WTC11 (cell line): Measurements from ENCODE around the gene CCDC141. TPM values are rescaled to one million over a fixed set of nuclear protein-coding genes. Genes with fewer than 3 reads are reported as not detected.
"Not testable (repeated sequence)": the region's sequence is repeated elsewhere in the genome, so short reads cannot be mapped to it uniquely, and the experiment has no call there.

Experiments
- ATAC-seq: fragments of 200-7000 bp; cut with Tn5 transposase; 2 replicates; pipeline ENCODE4 v1.10.0; 2021; ENCODE audit warnings: mild to moderate bottlenecking, moderate library complexity
- CTCF ChIA-PET: fragments of 300-600 bp; sonication (Branson Sonifier 250); formaldehyde crosslinking; loops from one replicate; lab custom pipeline; 2021; ENCODE audit warnings: antibody characterized with exemption; lab: Charles Lee
- POLR2A ChIA-PET: fragments of 350-600 bp; sonication (Branson Sonifier 250); formaldehyde crosslinking; loops from one replicate; lab custom pipeline; 2021; ENCODE audit warnings: antibody characterized with exemption; lab: Charles Lee
- DNase-seq: peaks from one replicate; pipeline ENCODE4 v3.0.0; 2021; ENCODE audit warnings: low spot score
- H3K27ac Mint-ChIP-seq: 2 replicates; pipeline ENCODE4 v1.8.0; 2021; ENCODE audit warnings: mixed read lengths
- H3K27me3 Mint-ChIP-seq: 2 replicates; pipeline ENCODE4 v1.8.0; 2021; ENCODE audit warnings: low read depth, mild to moderate bottlenecking, moderate library complexity, mixed read lengths
- H3K36me3 Mint-ChIP-seq: 2 replicates; pipeline ENCODE4 v1.8.0; 2021; ENCODE audit warnings: mixed read lengths
- H3K4me1 Mint-ChIP-seq: 2 replicates; pipeline ENCODE4 v1.8.0; 2022; ENCODE audit warnings: mixed read lengths
- H3K4me3 Mint-ChIP-seq: 2 replicates; pipeline ENCODE4 v1.8.0; 2021; ENCODE audit warnings: mild to moderate bottlenecking, moderate library complexity, mixed read lengths
- H3K9me3 Mint-ChIP-seq: 2 replicates; pipeline ENCODE4 v1.8.0; 2021; ENCODE audit warnings: mixed read lengths
- CBFB ChIP-seq: sonication (generic); formaldehyde crosslinking; IDR thresholded peaks from 2 replicates; pipeline ENCODE4 v1.8.1; 2022; ENCODE audit warnings: mild to moderate bottlenecking, low read depth, missing genetic modification reagents
- EMX1 ChIP-seq: fragments of 250-450 bp; sonication (Bioruptor Pico); IDR thresholded peaks from 2 replicates; pipeline ENCODE4 v1.8.0; 2021; ENCODE audit warnings: mild to moderate bottlenecking
- FOXJ3 ChIP-seq: sonication (generic); formaldehyde crosslinking; IDR thresholded peaks from 2 replicates; pipeline ENCODE4 v1.9.0; 2021; ENCODE audit warnings: missing genetic modification reagents, mild to moderate bottlenecking, borderline replicate concordance
- FOXK1 ChIP-seq: sonication (generic); formaldehyde crosslinking; IDR thresholded peaks from 2 replicates; pipeline ENCODE4 v1.8.0; 2022; ENCODE audit warnings: mild to moderate bottlenecking, moderate library complexity, missing genetic modification reagents
- FOXP1 ChIP-seq: sonication (generic); formaldehyde crosslinking; IDR thresholded peaks from 2 replicates; pipeline ENCODE4 v1.8.0; 2022; ENCODE audit warnings: missing genetic modification reagents, mild to moderate bottlenecking, moderate library complexity, borderline replicate concordance
- FOXP4 ChIP-seq: sonication (generic); formaldehyde crosslinking; IDR thresholded peaks from 2 replicates; pipeline ENCODE4 v1.8.0; 2022; ENCODE audit warnings: mild to moderate bottlenecking, missing genetic modification reagents
- MYBL2 ChIP-seq: sonication (generic); formaldehyde crosslinking; IDR thresholded peaks from 2 replicates; pipeline ENCODE4 v1.8.1; 2023; ENCODE audit warnings: mild to moderate bottlenecking, moderate library complexity, missing genetic modification reagents
- RORB ChIP-seq: fragments of 250-450 bp; sonication (Bioruptor Pico); IDR thresholded peaks from 2 replicates; pipeline ENCODE4 v1.9.0; 2021; ENCODE audit warnings: mild to moderate bottlenecking
- SP1 ChIP-seq: sonication (generic); formaldehyde crosslinking; conservative IDR thresholded peaks from 2 replicates; pipeline ENCODE4 v1.8.1; 2022; ENCODE audit warnings: missing genetic modification reagents
- STAT6 ChIP-seq: sonication (generic); formaldehyde crosslinking; conservative IDR thresholded peaks from 2 replicates; pipeline ENCODE4 v1.8.1; 2023; ENCODE audit warnings: mild to moderate bottlenecking, low read depth, missing genetic modification reagents, moderate library complexity
- USF2 ChIP-seq: sonication (generic); formaldehyde crosslinking; IDR thresholded peaks from 2 replicates; pipeline ENCODE4 v1.8.1; 2023; ENCODE audit warnings: mild to moderate bottlenecking, missing genetic modification reagents, moderate library complexity
- ZNF219 ChIP-seq: sonication (generic); formaldehyde crosslinking; IDR thresholded peaks from 2 replicates; pipeline ENCODE4 v1.8.0; 2023; ENCODE audit warnings: missing genetic modification reagents, mild to moderate bottlenecking, borderline replicate concordance
- total RNA-seq: library from RNA; stranded (reverse); gene quantifications from 3 replicates; pipeline ENCODE4 v1.2.3, GENCODE V29; 2021
- TF ChIP-seq, protein P1 (sequence below): sonication (generic); formaldehyde crosslinking; IDR thresholded peaks from 2 replicates; pipeline ENCODE4 v1.8.1; 2022; ENCODE audit warnings: mild to moderate bottlenecking, missing genetic modification reagents, moderate library complexity, borderline replicate concordance
- TF ChIP-seq, protein P2 (sequence below): sonication (generic); formaldehyde crosslinking; IDR thresholded peaks from 2 replicates; pipeline ENCODE4 v1.8.0; 2022; ENCODE audit warnings: mild to moderate bottlenecking, missing genetic modification reagents
- TF ChIP-seq, protein P3 (sequence below): sonication (generic); formaldehyde crosslinking; IDR thresholded peaks from 2 replicates; pipeline ENCODE4 v1.8.1; 2022; ENCODE audit warnings: missing genetic modification reagents, borderline replicate concordance
- TF ChIP-seq, protein P4 (sequence below): sonication (generic); formaldehyde crosslinking; IDR thresholded peaks from 2 replicates; pipeline ENCODE4 v1.8.0; 2022; ENCODE audit warnings: missing genetic modification reagents
- TF ChIP-seq, protein P5 (sequence below): sonication (generic); formaldehyde crosslinking; conservative IDR thresholded peaks from 2 replicates; pipeline ENCODE4 v1.8.1; 2022; ENCODE audit warnings: mild to moderate bottlenecking, missing genetic modification reagents

CCDC141 gene
- total RNA-seq, 1 experiment from 2014 or later = 8.5 TPM

GRCh38 chr2:179019260-179019659, 30.7 kb downstream of the CCDC141 start:
- no peak overlapping the region for H3K4me3 Mint-ChIP-seq
- POLR2A ChIA-PET = no interaction called here

DNA sequence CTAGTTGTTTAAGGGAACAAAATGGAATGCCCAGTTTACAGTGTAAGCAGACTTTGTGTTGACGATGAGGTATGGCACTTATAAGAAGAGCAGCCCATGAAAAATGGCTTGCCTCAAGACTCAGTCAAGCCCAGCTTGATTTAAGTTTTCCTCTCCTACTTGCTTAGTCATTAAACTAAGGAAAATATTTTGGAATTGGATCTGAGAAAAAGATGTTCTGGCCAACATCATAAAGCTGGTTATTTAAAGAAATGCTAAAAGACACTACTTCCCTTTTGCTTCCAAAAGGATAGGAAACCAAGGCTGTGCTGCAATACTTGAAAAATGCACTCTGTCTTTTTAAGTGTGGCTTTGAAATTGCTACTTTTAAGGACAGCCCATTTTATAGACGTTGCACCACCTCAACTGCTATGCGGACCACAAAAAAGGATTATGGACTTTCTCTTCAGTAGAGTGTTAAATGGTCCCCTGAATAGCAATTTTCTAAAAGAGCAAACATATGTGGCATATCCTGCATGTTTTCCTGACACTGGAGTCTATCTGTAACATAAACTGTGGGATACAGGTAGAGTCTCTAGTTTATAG, 32.1 kb downstream of the CCDC141 start:
- H3K4me3 Mint-ChIP-seq = no peak overlapping the region
- CTCF ChIA-PET = interaction anchor here (0.8 kb wide), 1 partner anchor 11 kb away, joined by 3 read pairs; no protein-coding TSS in a partner anchor
- peaks cover 20% of the 10 kb centered on the region for H3K9me3 Mint-ChIP-seq
- no peak overlapping the region for H3K27ac Mint-ChIP-seq
- POLR2A ChIA-PET = no interaction called here
- no peaks in the 10 kb centered on the region for H3K4me1 Mint-ChIP-seq
- ATAC-seq = no peak
- TF ChIP-seq FOXP4 (CRISPR knock-in tag) = no peak
- TF ChIP-seq FOXP1 (CRISPR knock-in tag) = no peak
- TF ChIP-seq FOXK1 (CRISPR knock-in tag) = no peak
- TF ChIP-seq, protein P1, sequence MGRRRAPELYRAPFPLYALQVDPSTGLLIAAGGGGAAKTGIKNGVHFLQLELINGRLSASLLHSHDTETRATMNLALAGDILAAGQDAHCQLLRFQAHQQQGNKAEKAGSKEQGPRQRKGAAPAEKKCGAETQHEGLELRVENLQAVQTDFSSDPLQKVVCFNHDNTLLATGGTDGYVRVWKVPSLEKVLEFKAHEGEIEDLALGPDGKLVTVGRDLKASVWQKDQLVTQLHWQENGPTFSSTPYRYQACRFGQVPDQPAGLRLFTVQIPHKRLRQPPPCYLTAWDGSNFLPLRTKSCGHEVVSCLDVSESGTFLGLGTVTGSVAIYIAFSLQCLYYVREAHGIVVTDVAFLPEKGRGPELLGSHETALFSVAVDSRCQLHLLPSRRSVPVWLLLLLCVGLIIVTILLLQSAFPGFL = no peak
- TF ChIP-seq RORB (CRISPR knock-in tag) = no peak
- TF ChIP-seq, protein P2, sequence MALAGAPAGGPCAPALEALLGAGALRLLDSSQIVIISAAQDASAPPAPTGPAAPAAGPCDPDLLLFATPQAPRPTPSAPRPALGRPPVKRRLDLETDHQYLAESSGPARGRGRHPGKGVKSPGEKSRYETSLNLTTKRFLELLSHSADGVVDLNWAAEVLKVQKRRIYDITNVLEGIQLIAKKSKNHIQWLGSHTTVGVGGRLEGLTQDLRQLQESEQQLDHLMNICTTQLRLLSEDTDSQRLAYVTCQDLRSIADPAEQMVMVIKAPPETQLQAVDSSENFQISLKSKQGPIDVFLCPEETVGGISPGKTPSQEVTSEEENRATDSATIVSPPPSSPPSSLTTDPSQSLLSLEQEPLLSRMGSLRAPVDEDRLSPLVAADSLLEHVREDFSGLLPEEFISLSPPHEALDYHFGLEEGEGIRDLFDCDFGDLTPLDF (CRISPR knock-in tag) = no peak
- no peak for TF ChIP-seq SP1 (CRISPR knock-in tag)
- TF ChIP-seq MYBL2 (CRISPR knock-in tag) = no peak
- TF ChIP-seq ZNF219 (CRISPR knock-in tag) = no peak
- TF ChIP-seq FOXJ3 = no peak
- TF ChIP-seq CBFB = no peak
- TF ChIP-seq, protein P3, sequence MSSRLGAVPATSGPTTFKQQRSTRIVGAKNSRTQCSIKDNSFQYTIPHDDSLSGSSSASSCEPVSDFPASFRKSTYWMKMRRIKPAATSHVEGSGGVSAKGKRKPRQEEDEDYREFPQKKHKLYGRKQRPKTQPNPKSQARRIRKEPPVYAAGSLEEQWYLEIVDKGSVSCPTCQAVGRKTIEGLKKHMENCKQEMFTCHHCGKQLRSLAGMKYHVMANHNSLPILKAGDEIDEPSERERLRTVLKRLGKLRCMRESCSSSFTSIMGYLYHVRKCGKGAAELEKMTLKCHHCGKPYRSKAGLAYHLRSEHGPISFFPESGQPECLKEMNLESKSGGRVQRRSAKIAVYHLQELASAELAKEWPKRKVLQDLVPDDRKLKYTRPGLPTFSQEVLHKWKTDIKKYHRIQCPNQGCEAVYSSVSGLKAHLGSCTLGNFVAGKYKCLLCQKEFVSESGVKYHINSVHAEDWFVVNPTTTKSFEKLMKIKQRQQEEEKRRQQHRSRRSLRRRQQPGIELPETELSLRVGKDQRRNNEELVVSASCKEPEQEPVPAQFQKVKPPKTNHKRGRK (CRISPR knock-in tag) = no peak
- TF ChIP-seq EMX1 = no peak
- TF ChIP-seq, protein P4, sequence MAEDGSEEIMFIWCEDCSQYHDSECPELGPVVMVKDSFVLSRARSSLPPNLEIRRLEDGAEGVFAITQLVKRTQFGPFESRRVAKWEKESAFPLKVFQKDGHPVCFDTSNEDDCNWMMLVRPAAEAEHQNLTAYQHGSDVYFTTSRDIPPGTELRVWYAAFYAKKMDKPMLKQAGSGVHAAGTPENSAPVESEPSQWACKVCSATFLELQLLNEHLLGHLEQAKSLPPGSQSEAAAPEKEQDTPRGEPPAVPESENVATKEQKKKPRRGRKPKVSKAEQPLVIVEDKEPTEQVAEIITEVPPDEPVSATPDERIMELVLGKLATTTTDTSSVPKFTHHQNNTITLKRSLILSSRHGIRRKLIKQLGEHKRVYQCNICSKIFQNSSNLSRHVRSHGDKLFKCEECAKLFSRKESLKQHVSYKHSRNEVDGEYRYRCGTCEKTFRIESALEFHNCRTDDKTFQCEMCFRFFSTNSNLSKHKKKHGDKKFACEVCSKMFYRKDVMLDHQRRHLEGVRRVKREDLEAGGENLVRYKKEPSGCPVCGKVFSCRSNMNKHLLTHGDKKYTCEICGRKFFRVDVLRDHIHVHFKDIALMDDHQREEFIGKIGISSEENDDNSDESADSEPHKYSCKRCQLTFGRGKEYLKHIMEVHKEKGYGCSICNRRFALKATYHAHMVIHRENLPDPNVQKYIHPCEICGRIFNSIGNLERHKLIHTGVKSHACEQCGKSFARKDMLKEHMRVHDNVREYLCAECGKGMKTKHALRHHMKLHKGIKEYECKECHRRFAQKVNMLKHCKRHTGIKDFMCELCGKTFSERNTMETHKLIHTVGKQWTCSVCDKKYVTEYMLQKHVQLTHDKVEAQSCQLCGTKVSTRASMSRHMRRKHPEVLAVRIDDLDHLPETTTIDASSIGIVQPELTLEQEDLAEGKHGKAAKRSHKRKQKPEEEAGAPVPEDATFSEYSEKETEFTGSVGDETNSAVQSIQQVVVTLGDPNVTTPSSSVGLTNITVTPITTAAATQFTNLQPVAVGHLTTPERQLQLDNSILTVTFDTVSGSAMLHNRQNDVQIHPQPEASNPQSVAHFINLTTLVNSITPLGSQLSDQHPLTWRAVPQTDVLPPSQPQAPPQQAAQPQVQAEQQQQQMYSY = no peak
- no peak for TF ChIP-seq STAT6 (CRISPR knock-in tag)
- TF ChIP-seq, all 79 proteins: peak for 0
- no peak for DNase-seq
- peaks cover 14% of the 10 kb centered on the region for H3K36me3 Mint-ChIP-seq
- no peaks in the 10 kb centered on the region for H3K27me3 Mint-ChIP-seq

More at GRCh38 chr2:179019260-179019659, 30.7 kb downstream of the CCDC141 start:
- H3K27ac Mint-ChIP-seq = no peak overlapping the region
- peaks cover 10% of the 10 kb centered on the region for H3K9me3 Mint-ChIP-seq
- no peaks in the 10 kb centered on the region for H3K4me1 Mint-ChIP-seq
- no peak for TF ChIP-seq SP1 (CRISPR knock-in tag)
- TF ChIP-seq, protein P5, sequence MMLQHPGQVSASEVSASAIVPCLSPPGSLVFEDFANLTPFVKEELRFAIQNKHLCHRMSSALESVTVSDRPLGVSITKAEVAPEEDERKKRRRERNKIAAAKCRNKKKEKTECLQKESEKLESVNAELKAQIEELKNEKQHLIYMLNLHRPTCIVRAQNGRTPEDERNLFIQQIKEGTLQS (CRISPR knock-in tag) = no peak
- no peak for TF ChIP-seq CBFB
- TF ChIP-seq USF2 = no peak
- peaks cover 6% of the 10 kb centered on the region for H3K36me3 Mint-ChIP-seq
- no peaks in the 10 kb centered on the region for H3K27me3 Mint-ChIP-seq
- CTCF ChIA-PET = interaction anchor here (0.8 to 1.7 kb wide), 6 partner anchors 17 to 318 kb away, joined by 3 to 5 read pairs (median 4); no protein-coding TSS in a partner anchor
- DNase-seq = no peak
- ATAC-seq = no peak

DNA sequence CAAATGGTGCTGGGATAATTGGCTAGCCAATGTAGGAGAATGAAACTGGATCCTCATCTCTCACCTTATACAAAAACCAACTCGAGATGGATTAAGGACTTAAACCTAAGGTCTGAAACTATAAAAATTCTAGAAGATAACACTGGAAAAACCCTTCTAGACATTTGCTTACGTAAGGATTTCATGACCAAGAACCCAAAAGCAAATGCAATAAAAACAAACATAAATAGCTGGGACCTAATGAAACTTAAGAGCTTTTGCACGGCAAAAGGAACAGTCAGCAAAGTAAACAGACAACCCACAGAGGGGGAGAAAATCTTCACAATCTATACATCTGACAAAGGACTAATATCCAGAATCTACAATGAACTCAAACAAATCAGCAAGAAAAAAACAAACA, 35.7 kb downstream of the CCDC141 start:
- ATAC-seq, DNase-seq, H3K27ac Mint-ChIP-seq, H3K4me3 Mint-ChIP-seq, H3K27me3 Mint-ChIP-seq, POLR2A ChIA-PET, H3K4me1 Mint-ChIP-seq, CTCF ChIA-PET: not testable (repeated sequence)
- Mint-ChIP-seq H3K36me3 (peaks cover 29% of the 10 kb centered on the region), H3K9me3 (peaks cover 44% of the 10 kb centered on the region)
